ENCODE results near the gene MPPED1. TPM values are rescaled to one million over a fixed set of nuclear protein-coding genes. Genes with fewer than 3 reads are reported as not detected.

MPPED1 gene, protein sequence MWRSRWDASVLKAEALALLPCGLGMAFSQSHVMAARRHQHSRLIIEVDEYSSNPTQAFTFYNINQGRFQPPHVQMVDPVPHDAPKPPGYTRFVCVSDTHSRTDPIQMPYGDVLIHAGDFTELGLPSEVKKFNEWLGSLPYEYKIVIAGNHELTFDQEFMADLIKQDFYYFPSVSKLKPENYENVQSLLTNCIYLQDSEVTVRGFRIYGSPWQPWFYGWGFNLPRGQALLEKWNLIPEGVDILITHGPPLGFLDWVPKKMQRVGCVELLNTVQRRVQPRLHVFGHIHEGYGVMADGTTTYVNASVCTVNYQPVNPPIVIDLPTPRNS
- total RNA-seq: under 0.01 TPM in 1 of 2 replicates, not detected in the other

DNA sequence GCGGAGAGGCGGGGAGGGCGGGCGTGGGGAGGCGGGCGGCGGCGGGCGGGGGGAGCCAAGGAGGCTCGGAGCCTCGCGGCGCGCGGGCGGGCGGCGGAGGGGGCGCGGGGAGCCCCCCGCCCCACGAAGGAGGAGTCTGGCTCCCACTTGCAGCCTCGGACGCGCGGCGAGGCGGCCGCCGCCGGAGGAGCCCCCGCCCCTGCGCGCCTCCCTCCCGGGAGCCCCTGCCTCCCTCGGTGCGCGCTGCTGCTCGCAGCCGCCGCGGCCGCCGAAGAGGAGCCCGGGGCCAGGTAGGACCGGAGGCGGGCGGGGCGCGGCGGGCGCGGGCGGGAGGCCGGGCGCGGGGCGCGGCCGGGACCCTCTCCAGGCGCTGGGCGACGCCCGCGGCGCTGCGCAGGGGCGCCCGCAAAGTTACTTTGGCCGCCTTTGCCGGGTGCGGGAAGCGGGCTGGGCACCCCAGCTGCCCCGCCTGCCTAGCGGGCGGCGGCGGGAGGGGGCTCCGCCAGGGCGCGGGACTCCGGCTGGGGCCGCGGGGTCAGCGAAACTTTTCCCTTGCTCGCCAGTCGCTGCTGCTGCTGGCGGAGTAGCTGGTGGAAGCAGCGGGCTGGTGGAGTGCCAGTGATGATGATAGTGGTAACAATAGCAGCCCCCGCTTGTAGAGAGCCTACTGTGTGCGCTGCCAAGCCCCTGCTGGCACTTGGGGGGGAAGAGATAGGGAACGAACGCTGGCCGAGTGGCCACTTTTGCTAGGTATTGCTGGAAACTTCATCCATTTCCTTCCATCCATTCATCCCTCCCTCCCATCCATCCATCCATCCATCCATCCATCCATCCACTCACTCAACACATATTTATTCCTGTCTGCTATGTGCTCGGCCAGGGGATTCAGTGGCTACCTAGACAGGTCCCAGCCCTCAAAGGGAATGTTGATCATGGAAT, at the start of gene MPPED1:
Gene MPPED1, plus strand, starts transcription at position 146 of the 939 bp plus-strand sequence. CDS start 12,972 bp downstream, outside the sequence.

Other genes starting within 250 kb of the MPPED1 start
- gene TTLL12, start 224.9 kb upstream of the MPPED1 start, total RNA-seq: 28.3 and 32.2 TPM in 2 replicates
- under 0.01 TPM in 1 of 2 replicates, not detected in the other for gene SCUBE1, start 68.6 kb upstream of the MPPED1 start, total RNA-seq

All from epithelial cell of umbilical artery (primary cell).